Kidney (tissue), 14 donors: ENCODE results near the gene BCL2L15. TPM values are rescaled to one million over a fixed set of nuclear protein-coding genes. Genes with fewer than 3 reads are reported as not detected.

Experiments
- DNase-seq, 5 donors: peaks; one replicate each; pipeline ENCODE4 v3.0.0-alpha.2; 2013 to 2020
- FAIRE-seq: peaks from 2 replicates; lab custom pipeline; 2012; peaks lifted over from hg19 to GRCh38; lab: Jason Lieb, UNC
- H3K27ac ChIP-seq, 2 donors: one replicate each; pipeline ENCODE4 v1.7.0; 2013; ENCODE audit warnings: low read depth in 2 of 2, low read length in 2 of 2, inconsistent platforms in 1 of 2
- H3K27me3 ChIP-seq: one replicate; pipeline ENCODE4 v1.7.1; 2013; ENCODE audit warnings: low read length, inconsistent platforms; ENCODE audit not compliant: control insufficient read depth, insufficient read depth
- H3K36me3 ChIP-seq, 3 donors: one replicate each; pipeline versions ENCODE4 v1.7.0 to v1.7.1; 2013; ENCODE audit warnings: low read length in 3 of 3, control low read depth in 1 of 3, inconsistent platforms in 1 of 3; ENCODE audit not compliant: insufficient read depth in 3 of 3, control insufficient read depth in 2 of 3
- H3K4me1 ChIP-seq, 3 donors: one replicate each; pipeline versions ENCODE4 v1.7.0 to v1.7.1; 2013; ENCODE audit warnings: low read length in 3 of 3, inconsistent platforms in 1 of 3, low read depth in 1 of 3; ENCODE audit not compliant: control insufficient read depth in 2 of 3, insufficient read depth in 2 of 3
- H3K4me3 ChIP-seq, 3 donors: one replicate each; pipeline versions ENCODE4 v1.7.0 to v1.8.1; 2013; ENCODE audit warnings: low read length in 3 of 3, control low read depth in 1 of 3, inconsistent platforms in 1 of 3
- H3K9ac ChIP-seq, 3 donors: one replicate each; pipeline versions ENCODE4 v1.7.0 to v1.7.1; 2013; ENCODE audit warnings: low read length in 3 of 3, control low read depth in 1 of 3, inconsistent platforms in 1 of 3
- H3K9me3 ChIP-seq, 3 donors: one replicate each; pipeline versions ENCODE4 v1.7.0 to v1.7.1; 2013; ENCODE audit warnings: low read length in 3 of 3, control low read depth in 1 of 3, inconsistent platforms in 1 of 3; ENCODE audit not compliant: control insufficient read depth in 2 of 3, insufficient read depth in 1 of 3
- intact Hi-C: fragments of 100-400 bp; cut with DNase I; formaldehyde crosslinking; loops from one replicate; pipeline ENCODE4 v1.11.1; 2022
- polyA plus RNA-seq: library from polyadenylated mRNA; stranded (reverse); fragments of 350-450 nt; fragmentation: Illumina TruSeq; extraction: RNeasy Lipid Tissue Mini Kit (QIAGEN cat#74804); gene quantifications from one replicate; pipeline ENCODE4 v1.2.3, GENCODE V29; 2014; ENCODE audit warnings: low read depth, low replicate concordance; ENCODE audit not compliant: insufficient read depth
- total RNA-seq: library from RNA; stranded (reverse); fragmentation: NEBNext Ultra II Directional; extraction: Animal tissue kit (Norgen Biotek cat#: 25700); gene quantifications from one replicate; pipeline ENCODE4 v1.2.1, GENCODE V29; 2021
- TF ChIP-seq, protein P1 (sequence below): IDR thresholded peaks from 3 replicates; pipeline ENCODE4 v1.5.1; 2012; ENCODE audit warnings: mild to moderate bottlenecking, moderate library complexity, borderline replicate concordance; ENCODE audit not compliant: insufficient read depth; ENCODE audit errors: extremely low read depth
- donor health status: control.
- donor health status: control.
- donor health status: control.
- donor health status: control.
- donor health status: control.
- donor health status: DM: yes; HTN: yes; CAD: no.
- donor health status: Normal renal cell carcinoma (clear cell type).

The BCL2L15 gene
- total and polyA plus RNA-seq, 2 donors from 2014 or later = 2.2 to 34.3 TPM

DNA sequence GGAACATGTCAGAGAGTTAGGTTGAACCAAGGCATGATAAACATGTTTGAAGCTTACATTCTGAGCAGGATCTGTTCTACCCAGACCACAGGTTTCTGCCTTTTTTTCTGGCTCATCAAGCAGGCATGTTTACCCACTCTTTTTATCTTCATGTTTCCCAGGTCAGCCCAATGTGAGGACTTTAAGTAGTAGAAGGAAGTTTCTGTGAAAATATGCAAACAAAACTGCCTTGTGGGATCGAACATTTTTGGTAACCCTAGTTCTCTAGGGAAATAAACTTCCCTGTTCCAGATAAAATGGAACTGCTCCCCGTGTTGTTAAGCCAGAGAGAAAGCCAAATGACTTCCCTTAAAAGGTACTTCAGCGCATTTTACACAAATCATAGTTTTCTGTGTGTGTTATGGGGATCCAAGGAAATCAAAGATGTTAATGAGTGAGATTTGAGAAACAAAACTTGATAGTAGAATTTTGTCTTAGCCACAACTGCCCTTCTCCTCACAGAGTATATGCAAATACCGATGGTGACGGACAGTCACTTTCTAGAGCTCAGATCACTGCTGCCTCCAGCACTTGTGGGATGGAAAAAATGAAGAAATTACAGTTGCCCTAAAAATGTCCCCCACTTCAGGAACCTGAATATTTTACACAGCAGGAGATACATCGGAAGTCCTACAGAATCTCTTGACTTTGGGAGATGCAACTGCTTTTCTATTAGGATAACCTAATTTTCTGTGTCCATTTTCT lies 41.0 kb upstream of the BCL2L15 start:
- DNase-seq (peak in 2 of 5 donors; percentile 46 to 64), FAIRE-seq (no peak)
- no peaks in the 10 kb centered on the region for H3K9me3 ChIP-seq
- H3K4me3 ChIP-seq = peak overlapping the region; percentile 93 to 99 (median 95)
- peak overlapping the region; percentile 92 to 99 for H3K27ac ChIP-seq
- H3K36me3 ChIP-seq = no peaks in the 10 kb centered on the region
- intact Hi-C loops = no loop called here
- H3K27me3 ChIP-seq = no peaks in the 10 kb centered on the region
- TF ChIP-seq, protein P1, sequence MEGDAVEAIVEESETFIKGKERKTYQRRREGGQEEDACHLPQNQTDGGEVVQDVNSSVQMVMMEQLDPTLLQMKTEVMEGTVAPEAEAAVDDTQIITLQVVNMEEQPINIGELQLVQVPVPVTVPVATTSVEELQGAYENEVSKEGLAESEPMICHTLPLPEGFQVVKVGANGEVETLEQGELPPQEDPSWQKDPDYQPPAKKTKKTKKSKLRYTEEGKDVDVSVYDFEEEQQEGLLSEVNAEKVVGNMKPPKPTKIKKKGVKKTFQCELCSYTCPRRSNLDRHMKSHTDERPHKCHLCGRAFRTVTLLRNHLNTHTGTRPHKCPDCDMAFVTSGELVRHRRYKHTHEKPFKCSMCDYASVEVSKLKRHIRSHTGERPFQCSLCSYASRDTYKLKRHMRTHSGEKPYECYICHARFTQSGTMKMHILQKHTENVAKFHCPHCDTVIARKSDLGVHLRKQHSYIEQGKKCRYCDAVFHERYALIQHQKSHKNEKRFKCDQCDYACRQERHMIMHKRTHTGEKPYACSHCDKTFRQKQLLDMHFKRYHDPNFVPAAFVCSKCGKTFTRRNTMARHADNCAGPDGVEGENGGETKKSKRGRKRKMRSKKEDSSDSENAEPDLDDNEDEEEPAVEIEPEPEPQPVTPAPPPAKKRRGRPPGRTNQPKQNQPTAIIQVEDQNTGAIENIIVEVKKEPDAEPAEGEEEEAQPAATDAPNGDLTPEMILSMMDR = no peak
- peaks cover 7 to 12% (median 8%) of the 10 kb centered on the region in 3 donors for H3K4me1 ChIP-seq
- peak overlapping the region; percentile 92 to 96 (median 96) for H3K9ac ChIP-seq

DNA sequence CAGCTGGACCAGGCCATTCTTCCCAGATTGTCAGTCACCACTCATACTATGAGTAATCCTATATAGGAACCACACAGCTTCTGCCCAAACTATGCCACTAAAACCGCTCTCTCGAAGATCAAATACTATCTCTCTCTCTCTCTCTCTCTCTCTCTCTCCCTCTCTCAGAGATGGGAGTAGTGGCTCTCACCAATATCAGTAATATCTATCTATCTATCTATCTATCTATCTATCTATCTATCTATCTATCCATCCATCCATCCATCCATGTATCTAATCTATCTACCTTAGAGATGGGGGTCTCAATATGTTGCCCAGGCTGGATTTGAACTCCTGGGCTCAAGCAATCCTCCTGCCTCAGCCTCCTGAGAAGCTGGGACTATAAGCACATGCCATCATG lies 37.1 kb upstream of the BCL2L15 start:
- Histone ChIP-seq H3K27me3 (no peaks in the 10 kb centered on the region), H3K4me3 (no peak overlapping the region), H3K27ac (no peak overlapping the region), H3K9ac (no peak overlapping the region), H3K9me3 (no peaks in the 10 kb centered on the region), H3K4me1 (peaks cover 0 to 3% (median 2%) of the 10 kb centered on the region in 3 donors), H3K36me3 (no peaks in the 10 kb centered on the region)
- TF ChIP-seq, protein P1 = no peak
- DNase-seq (no peak), FAIRE-seq (no peak)
- intact Hi-C loops = no loop called here

DNA sequence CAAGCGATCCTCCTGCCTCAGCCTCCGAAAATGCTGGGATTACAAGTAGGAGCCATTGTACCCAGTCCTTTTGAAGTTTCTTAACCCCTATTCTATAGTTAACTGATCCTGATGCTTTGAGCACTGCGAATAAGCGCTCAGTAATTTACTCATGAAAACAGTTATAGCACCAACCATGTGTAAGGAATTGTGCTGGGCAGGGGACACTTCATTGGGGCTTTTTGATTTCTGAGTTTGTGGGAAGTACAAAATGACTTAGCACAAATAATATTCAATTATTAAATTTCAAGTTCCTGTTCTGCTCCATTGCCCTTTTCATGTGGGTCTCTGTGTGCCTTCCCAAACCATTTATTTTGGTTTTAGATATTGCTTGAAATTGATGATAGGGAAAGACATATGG lies 35.6 kb upstream of the BCL2L15 start:
- FAIRE-seq (no peak), DNase-seq (no peak)
- Histone ChIP-seq H3K9ac (no peak overlapping the region), H3K4me1 (no peaks in the 10 kb centered on the region), H3K36me3 (no peaks in the 10 kb centered on the region), H3K9me3 (no peaks in the 10 kb centered on the region), H3K27me3 (no peaks in the 10 kb centered on the region), H3K4me3 (no peak overlapping the region), H3K27ac (no peak overlapping the region)
- TF ChIP-seq, protein P1 = no peak
- intact Hi-C loops = no loop called here

DNA sequence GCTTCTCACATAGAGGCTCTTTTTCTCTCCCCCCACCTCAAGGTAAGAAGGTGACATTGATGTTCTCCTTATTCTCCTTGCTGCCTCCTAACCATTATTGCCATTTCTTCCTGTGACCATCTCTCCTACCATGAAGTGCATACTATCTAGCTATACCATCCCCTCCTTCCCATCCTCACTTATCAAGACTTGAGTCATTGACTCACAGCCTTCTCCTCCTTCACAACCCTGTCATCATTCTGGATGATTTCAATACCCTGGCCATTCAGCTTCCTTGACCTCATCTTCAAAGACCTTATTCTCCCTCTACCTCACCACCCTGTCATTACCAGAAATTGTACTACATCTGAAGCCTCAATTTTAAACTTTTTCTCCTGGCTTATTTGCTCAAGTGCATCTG lies 30.9 kb upstream of the BCL2L15 start:
- no peak overlapping the region for H3K4me3 ChIP-seq
- no peak for DNase-seq

More for the DNA sequence above, 30.9 kb upstream of the BCL2L15 start:
- Histone ChIP-seq H3K9ac (no peak overlapping the region), H3K9me3 (no peaks in the 10 kb centered on the region), H3K27ac (no peak overlapping the region), H3K4me1 (no peaks in the 10 kb centered on the region), H3K36me3 (no peaks in the 10 kb centered on the region), H3K27me3 (no peaks in the 10 kb centered on the region)
- TF ChIP-seq, protein P1 = no peak
- intact Hi-C loops = no loop called here
- no peak for FAIRE-seq
